ENCODE measurements around the gene POC5.
A peak's percentile ranks its signal among the peaks of the same experiment; 100 is the strongest.
"Not testable (repeated sequence)": the region's sequence is repeated elsewhere in the genome, so short reads cannot be mapped to it uniquely, and the experiment has no call there.

The POC5 gene, protein sequence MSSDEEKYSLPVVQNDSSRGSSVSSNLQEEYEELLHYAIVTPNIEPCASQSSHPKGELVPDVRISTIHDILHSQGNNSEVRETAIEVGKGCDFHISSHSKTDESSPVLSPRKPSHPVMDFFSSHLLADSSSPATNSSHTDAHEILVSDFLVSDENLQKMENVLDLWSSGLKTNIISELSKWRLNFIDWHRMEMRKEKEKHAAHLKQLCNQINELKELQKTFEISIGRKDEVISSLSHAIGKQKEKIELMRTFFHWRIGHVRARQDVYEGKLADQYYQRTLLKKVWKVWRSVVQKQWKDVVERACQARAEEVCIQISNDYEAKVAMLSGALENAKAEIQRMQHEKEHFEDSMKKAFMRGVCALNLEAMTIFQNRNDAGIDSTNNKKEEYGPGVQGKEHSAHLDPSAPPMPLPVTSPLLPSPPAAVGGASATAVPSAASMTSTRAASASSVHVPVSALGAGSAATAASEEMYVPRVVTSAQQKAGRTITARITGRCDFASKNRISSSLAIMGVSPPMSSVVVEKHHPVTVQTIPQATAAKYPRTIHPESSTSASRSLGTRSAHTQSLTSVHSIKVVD

DNA sequence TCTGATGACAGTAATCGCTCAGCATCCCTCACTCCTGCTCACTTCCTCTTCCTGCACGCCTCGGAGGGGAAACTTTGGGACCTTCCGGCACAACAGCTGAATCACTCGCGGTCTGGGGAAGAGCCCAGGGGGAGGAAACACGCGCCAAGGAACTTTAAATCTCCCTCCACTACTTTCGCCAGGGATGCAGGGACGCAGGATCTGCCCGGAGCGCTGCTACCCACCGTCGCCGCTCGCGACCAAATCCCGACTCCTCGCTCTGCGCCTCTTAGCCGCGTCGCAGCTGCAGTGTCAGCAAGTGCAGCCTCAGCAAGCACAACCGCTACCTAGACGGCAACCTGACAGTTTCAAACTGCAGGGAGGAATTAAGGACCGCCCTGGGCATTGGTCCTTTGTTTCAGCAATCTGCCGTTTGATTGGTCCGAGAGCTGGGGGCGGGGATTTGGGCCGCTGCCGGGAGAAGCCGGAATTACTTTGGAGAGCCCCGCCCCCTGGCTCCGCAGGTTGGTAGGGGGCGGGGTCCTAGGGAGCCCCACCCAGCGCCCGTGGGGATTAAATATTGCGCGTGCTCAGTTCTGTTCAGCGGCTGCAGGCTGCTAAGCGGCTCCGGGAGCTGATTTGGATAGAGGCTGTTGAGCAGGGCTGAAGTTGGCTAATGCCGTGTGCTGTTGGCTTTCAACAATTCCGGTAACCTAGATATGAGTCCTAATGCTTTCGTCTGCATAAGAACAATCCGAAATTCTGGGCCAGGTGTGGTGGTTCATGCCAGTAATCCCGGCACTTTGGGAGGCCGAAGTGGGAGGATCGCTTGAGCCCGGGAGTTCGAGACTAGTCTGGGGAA lies at the start of gene POC5:
Gene POC5 (minus strand): TSS at position 356 of the 841 bp plus-strand sequence. CDS start 4,500 bp downstream, outside the sequence.
- peak; percentile 99 for DNase-seq

DNA sequence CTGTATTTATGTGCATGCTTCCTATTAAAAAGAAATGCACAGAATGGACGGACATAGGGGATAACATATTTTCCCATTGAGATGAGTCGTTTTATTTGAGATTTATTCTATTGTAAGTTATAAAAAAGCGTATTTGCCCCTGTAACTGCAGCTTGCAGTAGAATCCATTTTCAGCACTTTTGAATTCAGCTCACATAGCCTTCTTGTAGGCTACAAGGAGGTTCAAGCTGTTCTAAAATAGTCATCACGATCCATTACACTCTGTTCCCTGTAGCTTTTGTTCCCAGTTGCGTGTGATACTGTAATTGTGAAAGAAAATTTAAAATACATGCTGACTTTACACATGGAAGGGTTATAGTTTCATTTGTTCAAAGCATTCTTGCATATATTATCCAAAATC lies 40.9 kb upstream of the POC5 start:
- no peak for DNase-seq

DNA sequence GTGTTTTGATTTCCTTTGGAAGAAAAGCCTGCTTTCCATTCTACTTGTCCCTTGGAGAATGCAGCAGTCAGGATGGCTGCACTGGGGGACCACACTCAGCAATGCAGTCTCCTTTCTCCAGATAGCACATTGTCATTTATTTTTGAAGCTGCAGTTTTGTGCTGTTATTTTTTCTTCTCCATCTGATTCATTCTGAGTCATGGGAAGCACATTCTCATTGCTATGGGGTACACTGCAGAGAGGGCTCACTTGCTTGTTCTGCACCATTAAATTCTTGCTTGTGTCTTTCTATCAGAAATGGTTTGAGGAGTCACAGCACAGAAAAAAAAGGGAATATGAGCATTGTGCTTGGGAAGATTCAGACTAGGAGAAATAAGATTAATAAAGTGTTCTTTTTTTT lies 39.7 kb upstream of the POC5 start:
- DNase-seq = no peak

DNA sequence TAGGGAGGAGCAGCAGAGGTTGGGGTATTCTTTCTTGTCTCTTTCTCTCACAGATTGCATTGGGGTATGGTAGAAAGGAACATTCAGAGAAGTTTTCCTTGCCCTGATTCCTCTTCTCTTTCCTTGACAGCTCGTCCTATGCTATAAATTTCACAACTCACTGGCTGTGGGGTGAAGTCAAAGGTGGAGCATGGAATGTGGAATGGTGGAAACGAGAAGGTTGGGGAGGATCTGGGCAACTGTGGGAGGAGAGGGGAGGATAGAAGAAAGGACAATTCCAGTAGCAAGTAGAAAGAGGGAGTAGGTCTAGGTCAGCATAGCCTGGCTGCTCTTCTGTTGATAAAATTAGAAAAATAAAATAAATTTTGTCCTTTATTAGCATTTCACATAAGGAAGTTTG lies 39.0 kb upstream of the POC5 start:
- no peak for DNase-seq

DNA sequence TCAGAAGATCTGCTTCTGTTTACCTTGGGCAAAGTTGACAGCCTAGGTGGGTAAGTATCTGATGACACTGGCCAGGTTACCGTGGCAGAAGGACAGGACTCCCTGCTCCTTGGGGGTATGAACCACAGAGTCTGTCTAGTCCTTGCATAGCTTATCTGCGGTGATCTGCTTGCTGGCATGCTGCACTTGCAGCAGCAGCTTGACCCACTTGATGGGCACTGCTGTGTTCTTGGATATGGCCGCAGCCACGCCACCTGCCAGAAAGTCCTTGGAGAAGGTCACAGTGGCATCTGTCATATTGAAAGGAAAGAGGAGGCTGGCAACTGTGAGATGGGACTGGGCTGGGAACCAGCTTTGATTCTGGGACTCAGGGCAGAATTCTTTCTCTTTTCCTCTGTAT lies 35.9 kb upstream of the POC5 start:
- no peak for DNase-seq

DNA sequence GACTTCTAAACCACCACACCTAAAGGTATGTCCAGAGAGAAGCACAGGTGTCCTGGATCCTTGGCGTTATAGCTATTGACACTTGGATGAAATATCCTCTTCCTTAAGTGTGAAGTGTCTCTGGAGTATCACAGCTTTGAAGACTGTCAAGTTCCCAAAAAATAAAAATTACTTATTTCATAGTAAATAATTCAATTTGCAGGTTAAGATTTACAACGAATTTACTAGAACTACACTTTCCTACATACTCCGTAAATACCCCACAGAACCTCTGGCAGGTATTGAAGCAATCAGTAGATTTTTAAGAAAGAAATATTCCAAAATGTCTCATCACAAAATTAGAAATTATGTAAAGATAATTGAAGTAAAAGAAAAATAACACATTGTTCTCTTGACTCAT lies 27.1 kb upstream of the POC5 start:
- no peak for DNase-seq

DNA sequence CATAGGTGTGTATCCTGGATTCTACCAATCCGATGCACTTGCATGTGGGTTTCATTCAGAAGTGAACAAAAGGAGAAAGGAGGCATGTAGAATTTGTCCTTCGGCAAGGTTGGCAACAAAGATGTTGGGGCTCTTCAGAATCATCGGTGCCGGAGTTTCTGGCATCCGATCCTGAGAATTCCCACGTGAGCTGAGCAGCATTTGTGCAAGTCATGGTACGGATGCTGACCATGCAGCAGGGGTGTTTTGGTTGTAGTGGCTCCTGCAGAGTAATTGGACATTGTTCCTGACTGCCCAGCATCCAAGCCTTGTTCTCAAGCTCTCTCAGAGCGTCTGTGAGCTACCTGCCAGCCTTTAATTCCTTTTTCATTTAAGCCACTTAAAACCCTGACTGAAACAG lies 19.0 kb upstream of the POC5 start:
- DNase-seq = no peak

DNA sequence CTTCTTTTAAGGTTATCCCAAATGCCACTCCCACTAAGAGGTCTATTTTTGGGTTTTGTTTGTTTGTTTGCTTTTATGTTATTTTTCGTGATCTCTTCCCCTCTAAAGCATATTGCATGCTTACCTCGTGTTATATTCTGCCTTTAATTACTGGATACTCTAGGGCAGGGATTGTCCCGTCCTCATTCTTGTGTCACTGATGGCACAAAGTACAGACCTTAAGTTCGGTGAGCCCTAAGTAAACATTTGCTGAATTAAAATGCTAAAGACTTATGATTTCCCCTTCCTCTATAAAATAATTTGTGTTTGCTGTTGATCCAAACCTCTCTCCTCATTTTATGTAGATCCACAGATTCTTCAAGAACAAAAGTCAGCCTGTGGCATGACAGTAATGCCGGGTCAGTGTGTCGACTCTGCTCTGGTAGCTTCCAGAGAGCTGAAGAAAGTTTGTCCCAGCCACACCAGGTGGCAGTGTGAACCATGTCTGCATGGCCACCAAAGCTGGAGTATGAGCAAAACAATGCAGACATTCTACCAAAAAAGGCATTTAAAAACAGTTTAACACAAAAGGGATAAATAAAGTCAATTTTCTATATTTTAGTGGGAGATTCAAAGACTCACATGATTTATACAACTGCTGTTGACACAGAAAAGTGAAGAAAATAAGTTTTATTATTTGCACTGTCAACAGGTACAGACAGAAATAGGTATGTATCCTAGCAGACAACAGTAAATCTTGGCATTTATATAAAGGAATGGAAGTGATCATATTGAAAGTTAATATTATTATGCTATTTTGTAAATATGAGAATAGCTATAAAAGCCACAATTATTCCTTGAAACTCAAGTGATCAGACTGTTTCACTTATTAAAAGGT lies 17.9 kb upstream of the POC5 start:
- DNase-seq = peak; percentile 8

DNA sequence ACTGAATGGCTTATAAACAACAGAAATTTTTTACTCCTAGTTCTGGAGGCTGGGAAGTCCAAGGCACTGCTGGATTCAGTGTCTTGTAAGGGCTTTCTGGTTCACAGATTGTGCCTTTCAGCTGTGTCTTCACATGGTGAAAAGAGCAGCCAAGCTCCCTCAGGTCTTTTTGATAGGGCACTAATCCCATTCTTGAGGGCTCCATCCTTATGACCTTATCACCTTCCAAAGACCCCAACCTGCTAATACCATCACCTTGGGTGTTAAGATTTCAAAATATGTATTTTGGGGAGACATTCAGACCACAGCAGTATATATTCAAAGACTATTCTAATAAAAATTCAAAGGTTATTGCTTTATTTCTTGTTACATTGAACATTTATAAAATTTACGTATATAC lies 16.5 kb upstream of the POC5 start:
- DNase-seq = no peak

DNA sequence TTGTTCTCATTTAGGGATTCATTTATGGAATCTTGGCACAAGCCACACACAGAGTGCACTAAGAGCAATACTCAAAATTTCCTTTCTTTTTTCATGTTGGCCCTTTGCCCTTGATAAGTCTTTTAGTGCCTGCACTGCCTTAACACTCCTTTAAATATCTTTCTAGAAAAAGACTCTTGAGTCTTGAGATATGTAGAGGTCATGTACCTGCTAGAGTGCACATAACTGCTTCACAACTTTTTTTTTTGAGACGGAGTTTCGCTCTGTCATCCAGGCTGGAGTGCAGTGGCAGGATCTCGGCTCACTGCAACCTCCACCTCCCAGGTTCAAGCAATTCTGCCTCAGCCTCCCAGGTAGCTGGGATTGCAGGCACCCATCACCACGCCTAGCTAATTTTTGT lies 14.3 kb upstream of the POC5 start:
- not testable (repeated sequence) for DNase-seq

DNA sequence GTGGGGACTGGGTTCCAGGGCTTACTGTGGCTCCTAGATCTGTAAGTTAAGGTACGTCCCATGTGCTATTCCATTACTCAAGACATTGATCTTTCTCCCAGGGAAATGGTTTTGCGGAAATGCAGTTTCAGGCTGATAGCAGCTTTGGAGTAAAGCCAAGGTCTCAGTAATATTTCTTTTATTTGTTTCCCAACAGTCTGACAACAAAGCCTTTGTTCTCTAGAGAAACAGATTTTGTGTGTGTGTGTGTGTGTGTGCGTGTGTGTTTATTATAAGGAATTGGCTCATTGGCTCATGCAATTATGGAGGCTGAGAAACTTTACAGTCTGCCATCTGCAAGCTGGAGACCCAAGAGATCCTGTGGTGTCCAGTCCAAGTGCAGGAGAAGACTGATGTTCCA lies 12.1 kb upstream of the POC5 start:
- DNase-seq = no peak

DNA sequence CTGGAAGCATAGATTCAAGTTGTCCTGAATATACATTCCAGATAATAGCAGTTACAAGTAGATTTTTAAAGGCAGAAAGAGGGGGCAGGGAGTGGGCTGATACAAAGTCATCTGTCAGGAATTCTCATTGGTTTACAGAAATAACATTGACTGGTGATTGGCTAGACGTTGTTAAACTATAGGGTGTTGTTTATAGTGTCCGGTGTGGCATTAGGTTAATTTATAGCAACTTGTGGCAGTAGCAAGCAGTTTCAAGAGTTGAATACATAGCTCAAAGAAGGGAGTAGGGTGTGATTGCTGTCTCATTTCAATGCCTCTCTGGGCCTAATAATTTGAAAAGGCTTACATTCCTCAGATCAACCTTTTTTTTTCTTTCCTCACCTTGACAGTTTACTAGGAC lies 10.7 kb upstream of the POC5 start:
- no peak for DNase-seq

DNA sequence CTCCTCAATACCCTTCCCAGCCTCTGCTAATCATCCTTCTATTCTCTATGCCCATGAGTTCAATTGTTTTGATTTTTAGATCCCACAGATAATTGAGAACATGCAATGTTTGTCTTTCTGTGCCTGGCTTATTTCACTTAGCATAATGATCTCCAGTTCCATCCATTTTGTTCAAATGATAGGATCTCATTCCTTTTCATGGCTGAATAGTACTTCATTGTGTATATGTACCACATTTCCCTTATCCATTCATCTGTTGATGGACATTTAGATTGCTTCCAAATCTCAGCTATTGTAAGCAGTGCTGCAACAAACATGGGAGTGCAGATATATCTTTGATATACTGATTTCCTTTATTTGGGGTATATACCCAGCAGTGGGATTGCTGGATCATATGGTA lies 9.0 kb upstream of the POC5 start:
- DNase-seq = not testable (repeated sequence)

DNA sequence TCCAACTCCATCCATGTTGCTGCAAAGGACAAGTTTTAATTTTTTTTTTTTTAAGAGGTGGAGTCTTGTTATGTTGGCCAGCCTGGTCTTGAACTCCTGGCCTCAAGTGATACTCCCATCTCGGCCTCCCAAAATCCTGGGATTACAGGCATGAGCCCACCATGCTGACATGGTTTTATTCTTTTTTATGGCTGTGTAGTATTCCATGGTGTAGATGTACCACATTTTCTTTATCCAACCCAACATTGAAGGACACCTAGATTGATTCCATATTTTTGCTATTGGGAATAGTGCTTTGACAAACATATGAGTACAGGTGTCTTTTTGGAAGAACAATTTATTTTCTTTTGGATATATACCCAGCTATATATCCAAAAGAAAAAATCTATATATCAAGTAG lies 6.1 kb upstream of the POC5 start:
- no peak for DNase-seq

DNA sequence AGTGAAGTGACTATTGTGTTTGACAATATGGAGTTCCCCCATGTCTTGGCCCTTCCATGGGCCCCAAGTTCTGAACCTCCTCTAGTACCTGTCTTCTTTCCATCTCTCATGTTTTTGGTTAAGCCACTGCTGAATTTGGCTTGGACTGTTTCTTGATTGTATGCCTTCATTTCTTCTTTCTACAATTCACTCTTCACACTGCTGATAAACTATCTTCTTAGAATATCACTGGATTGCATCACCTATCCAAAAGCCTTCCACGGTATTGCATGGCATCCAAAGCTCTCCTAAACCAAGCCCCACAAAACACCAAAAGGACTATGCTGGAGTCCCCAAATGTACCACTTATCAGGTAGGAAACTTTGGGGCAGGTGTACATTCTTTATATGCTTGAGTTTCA lies 4.3 kb upstream of the POC5 start:
- DNase-seq = no peak

DNA sequence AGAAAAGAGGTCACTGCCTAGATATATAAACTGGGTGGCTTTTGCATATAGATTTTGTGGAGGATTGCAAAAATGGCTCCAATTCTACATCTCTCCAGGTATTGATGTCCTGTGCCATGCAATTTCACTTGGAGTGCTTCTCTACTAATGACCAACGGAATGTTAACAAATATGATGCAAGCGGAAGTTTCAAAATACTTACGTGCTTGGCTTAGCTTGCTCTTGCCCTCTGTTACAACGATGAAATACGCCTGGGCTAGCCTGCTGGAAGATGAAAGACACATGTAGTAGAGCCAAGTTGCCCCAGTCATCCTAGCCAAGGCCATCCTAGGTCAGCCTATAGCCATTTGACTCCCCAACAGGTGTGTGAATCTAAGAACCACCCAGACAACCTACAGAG lies 3.6 kb upstream of the POC5 start:
- no peak for DNase-seq

DNA sequence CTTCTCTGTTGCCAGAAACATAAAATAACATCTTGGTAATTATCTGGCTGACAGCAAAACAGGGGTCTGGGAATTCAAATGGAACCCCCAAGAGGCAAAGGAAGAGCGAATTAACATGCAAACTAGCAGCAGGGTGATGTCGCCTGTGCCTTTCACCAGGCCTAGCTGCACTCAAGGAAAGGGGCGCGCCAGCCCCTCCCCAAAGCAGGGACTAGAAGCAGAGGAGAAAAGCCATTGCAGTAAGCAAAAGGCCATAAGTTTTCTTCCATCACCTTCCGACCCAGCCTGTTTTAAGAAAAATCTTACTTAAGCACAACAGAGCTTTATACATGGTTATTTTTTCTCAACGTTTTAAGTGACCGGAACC lies 539 bp downstream of the POC5 start:
- DNase-seq = no peak

DNA sequence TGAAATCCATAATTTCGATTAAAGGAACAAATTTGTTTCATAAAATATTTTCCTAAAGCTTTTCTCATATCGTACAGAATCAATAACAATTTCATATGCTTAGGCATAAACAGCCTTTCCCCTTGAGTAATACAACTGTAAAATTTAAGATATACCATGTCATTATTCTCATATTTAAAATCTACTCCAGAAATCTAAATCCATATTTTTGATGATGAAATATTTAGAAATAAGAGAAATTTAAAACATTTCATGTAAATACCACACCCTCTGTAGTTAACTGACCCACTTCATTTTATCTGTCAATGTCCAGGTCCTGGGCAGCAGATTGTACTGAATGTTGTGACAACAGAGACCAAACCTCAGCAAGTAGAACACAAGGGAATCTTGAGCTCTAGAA lies 5.1 kb downstream of the POC5 start:
- no peak for DNase-seq

DNA sequence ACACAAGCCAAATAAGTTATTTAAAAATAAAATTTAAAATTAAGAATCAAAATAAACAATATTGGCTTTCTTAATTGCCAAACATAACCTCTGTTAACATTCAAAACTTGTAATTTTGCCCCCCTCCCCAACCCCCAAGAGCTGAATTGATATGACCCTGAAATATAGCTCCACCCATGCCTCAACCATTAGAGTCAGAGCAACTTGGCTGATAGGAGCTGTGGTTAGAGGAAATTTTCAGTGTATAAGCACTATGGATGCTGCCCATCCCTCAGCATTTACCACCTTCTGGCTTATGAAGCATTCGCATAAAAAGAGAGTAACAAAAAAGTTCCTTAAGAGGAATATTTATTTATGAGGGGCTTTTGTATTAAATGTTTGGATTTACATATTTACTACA lies 6.1 kb downstream of the POC5 start:
- DNase-seq = no peak

DNA sequence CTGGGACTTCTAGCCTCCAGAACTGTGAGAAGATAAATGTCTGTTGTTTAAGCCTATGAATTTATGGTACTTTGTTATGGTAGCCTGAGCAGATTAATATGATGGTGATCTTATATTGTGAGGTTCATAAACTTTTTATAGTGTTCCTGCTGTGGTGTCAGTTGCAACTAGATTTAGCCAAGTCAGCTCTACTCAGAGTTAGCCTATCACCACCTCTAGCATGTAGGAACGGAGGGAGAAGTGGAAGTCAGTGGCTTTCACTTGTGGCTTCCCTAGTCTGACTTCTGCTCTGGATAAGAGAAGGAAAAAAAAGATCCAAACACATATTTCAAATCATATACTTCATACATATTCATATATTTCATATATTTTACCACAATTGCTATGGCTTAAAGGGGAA lies 6.6 kb downstream of the POC5 start:
- no peak for DNase-seq

DNA sequence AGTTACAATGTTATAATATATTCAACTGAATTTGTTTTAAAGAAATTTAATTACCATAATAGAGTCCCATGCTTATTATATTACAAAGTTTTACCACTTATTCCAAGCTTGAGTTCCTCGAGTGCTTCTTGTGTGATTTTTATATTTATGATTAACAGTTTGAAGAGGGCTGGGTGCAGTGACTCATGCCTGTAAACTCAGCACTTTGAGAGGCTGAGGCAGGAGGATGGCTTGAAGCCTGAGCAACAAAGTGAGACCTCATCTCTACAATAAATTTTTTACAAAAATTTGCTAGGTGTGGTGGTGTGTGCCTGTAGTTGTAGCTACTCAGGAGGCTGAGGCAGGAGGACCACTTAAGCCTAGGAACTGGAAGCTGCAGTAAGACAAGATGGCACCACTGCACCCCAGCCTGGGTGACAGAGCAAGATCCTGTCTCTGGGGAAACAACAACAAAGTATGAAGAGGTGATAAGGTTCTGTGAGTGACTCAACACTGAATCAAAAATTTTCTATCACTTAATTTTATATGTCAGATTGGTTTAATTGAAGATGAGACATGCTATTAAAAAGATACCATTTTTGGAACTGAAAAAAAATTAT lies 9.2 kb downstream of the POC5 start:
- no peak for DNase-seq

DNA sequence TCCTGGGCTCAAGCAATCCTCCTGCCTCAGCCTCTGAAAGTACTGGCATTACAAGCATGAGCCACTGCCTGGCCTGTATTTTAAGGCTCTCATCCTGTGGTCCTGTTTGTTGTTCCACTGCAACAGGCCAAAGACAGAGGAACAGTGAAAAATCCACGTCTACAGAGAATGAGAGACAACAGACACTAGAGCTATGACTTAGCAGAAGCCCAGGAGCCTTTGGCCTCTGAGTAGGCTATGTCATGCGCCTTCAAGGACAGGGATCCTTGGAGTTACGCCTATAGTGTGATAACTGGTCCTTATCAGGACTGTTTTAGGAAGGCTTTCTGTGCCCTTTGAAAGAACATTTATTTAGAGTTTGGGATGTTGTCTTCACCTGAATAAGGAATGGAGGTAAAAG lies 10.5 kb downstream of the POC5 start:
- DNase-seq = no peak

DNA sequence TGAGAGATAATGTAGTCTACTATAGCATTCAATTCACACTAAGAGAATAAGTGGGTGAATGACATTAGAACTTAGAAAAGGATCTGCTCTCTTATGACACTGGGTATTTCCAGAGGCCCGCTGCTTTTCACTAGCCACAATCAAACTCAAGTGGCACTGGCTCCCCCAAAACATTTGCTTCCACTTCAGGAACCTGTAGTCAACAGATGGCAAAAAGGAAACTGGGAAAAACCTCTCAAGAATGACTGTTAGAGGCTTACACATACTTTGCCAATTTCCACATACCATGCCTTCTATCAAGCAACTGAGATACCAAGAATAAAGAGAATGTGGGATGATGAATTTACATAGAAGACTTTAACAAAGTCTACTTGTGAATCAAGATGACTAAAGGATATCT lies 11.2 kb downstream of the POC5 start:
- DNase-seq = no peak
